Measurements from ENCODE around the gene UBE2H. TPM values are rescaled to one million over a fixed set of nuclear protein-coding genes. Genes with fewer than 3 reads are reported as not detected.
A peak's percentile ranks its signal among the peaks of the same experiment; 100 is the strongest.

The UBE2H gene
- total and polyA plus RNA-seq, 10 of the 15 experiments (the other 5 are each of a cell fraction or from before 2014, with no cell fraction given): 15.6 to 75.5 (median 32.8) TPM

DNA sequence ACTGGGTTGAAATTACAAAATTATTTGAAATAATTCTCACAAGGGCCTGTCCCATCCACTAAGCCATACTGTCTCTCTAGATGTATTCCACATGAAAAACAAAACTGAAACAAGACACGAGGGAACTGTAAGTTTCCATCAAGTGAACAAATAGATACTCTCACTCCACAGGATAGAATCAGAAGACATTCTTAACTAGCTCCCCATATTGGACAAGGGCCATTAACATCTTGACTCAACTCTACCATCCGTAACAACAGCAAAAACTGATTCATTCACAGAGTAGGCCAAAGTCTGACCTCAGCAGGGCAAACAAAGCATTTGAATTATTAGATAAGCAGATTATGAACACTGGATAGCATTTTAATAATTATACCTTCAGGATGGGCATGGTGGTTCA, 29.1 kb downstream of the UBE2H start (continued):
- TF ChIP-seq ETV6 (conservative IDR thresholded peaks at IDR 0.05 in 1 of 2, IDR thresholded peaks at IDR 0.05 in 1 of 2; ENCODE audit: borderline replicate concordance in 1 of 2, low read depth in 1 of 2) (no peak), HCFC1 (IDR thresholded peaks at IDR 0.05; ENCODE audit: low read length) (no peak), ZSCAN29 (IDR thresholded peaks at IDR 0.05) (no peak), PML (IDR thresholded peaks at IDR 0.05; ENCODE audit: low read length) (no peak), ZNF217 (IDR thresholded peaks at IDR 0.05) (no peak), BHLHE40 (IDR thresholded peaks at IDR 0.05; ENCODE audit: borderline replicate concordance in 1 of 2, low read depth in 2 of 2, low read length in 1 of 2) (no peak), IRF4 (IDR thresholded peaks at IDR 0.05; ENCODE audit: low read depth, low read length) (peak; percentile 67; the same call in 1 of the 2 replicates), KLF5 (IDR thresholded peaks at IDR 0.05; ENCODE audit: partially characterized antibody) (no peak), EED (IDR thresholded peaks at IDR 0.05; ENCODE audit: low read depth) (0 out of 2 replicates have a peak, but pooled peaks have one; percentile 22), CHD2 (IDR thresholded peaks at IDR 0.05; ENCODE audit: borderline replicate concordance, low read depth, low read length) (no peak), RAD21 (IDR thresholded peaks at IDR 0.05; ENCODE audit: insufficient read depth, low read depth, low read length) (no peak), CHD1 (IDR thresholded peaks at IDR 0.05; ENCODE audit: low read depth, low read length) (no peak), NFYB (IDR thresholded peaks at IDR 0.05; ENCODE audit: insufficient read depth, low read depth, low read length) (no peak), RUNX3 (IDR thresholded peaks at IDR 0.05; ENCODE audit: low read length) (0 out of 2 replicates have a peak, but pooled peaks have one; percentile 24), ZNF274 (IDR thresholded peaks at IDR 0.05; ENCODE audit: insufficient read depth, insufficient read length) (no peak), NFIC (IDR thresholded peaks at IDR 0.05; ENCODE audit: low read depth, low read length) (peak; percentile 40; the same call in 1 of the 2 replicates), SUZ12 (IDR thresholded peaks at IDR 0.05; ENCODE audit: unreplicated experiment) (no peak), PAX8 (IDR thresholded peaks at IDR 0.05) (no peak), MEF2A (IDR thresholded peaks at IDR 0.05; ENCODE audit: insufficient read depth, low read depth, low read length) (no peak), SREBF2 (IDR thresholded peaks at IDR 0.05; ENCODE audit: low read length) (no peak), FOS (IDR thresholded peaks at IDR 0.05; ENCODE audit: borderline replicate concordance, extremely low read depth, insufficient read length) (no peak), RBBP5 (conservative IDR thresholded peaks at IDR 0.05) (no peak)
- TF ChIP-seq, protein P1, sequence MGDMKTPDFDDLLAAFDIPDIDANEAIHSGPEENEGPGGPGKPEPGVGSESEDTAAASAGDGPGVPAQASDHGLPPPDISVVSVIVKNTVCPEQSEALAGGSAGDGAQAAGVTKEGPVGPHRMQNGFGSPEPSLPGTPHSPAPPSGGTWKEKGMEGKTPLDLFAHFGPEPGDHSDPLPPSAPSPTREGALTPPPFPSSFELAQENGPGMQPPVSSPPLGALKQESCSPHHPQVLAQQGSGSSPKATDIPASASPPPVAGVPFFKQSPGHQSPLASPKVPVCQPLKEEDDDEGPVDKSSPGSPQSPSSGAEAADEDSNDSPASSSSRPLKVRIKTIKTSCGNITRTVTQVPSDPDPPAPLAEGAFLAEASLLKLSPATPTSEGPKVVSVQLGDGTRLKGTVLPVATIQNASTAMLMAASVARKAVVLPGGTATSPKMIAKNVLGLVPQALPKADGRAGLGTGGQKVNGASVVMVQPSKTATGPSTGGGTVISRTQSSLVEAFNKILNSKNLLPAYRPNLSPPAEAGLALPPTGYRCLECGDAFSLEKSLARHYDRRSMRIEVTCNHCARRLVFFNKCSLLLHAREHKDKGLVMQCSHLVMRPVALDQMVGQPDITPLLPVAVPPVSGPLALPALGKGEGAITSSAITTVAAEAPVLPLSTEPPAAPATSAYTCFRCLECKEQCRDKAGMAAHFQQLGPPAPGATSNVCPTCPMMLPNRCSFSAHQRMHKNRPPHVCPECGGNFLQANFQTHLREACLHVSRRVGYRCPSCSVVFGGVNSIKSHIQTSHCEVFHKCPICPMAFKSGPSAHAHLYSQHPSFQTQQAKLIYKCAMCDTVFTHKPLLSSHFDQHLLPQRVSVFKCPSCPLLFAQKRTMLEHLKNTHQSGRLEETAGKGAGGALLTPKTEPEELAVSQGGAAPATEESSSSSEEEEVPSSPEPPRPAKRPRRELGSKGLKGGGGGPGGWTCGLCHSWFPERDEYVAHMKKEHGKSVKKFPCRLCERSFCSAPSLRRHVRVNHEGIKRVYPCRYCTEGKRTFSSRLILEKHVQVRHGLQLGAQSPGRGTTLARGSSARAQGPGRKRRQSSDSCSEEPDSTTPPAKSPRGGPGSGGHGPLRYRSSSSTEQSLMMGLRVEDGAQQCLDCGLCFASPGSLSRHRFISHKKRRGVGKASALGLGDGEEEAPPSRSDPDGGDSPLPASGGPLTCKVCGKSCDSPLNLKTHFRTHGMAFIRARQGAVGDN (IDR thresholded peaks at IDR 0.05): no peak
- TF ChIP-seq, protein P2, sequence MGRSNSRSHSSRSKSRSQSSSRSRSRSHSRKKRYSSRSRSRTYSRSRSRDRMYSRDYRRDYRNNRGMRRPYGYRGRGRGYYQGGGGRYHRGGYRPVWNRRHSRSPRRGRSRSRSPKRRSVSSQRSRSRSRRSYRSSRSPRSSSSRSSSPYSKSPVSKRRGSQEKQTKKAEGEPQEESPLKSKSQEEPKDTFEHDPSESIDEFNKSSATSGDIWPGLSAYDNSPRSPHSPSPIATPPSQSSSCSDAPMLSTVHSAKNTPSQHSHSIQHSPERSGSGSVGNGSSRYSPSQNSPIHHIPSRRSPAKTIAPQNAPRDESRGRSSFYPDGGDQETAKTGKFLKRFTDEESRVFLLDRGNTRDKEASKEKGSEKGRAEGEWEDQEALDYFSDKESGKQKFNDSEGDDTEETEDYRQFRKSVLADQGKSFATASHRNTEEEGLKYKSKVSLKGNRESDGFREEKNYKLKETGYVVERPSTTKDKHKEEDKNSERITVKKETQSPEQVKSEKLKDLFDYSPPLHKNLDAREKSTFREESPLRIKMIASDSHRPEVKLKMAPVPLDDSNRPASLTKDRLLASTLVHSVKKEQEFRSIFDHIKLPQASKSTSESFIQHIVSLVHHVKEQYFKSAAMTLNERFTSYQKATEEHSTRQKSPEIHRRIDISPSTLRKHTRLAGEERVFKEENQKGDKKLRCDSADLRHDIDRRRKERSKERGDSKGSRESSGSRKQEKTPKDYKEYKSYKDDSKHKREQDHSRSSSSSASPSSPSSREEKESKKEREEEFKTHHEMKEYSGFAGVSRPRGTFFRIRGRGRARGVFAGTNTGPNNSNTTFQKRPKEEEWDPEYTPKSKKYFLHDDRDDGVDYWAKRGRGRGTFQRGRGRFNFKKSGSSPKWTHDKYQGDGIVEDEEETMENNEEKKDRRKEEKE (IDR thresholded peaks at IDR 0.05): no peak

All from GM12878 (cell line).